HG03354 (cell line): Measurements from ENCODE around the gene TMEM175.
"Not testable (repeated sequence)": the region's sequence is repeated elsewhere in the genome, so short reads cannot be mapped to it uniquely, and the experiment has no call there.

Source experiments
- ATAC-seq: cut with Tn5 transposase; IDR thresholded peaks from one replicate; pipeline ENCODE4 v1.9.1; 2021; ENCODE audit warnings: mild to moderate bottlenecking; ENCODE audit not compliant: unreplicated experiment, poor library complexity, severe bottlenecking

TMEM175 gene

GRCh38 chr4:996997-997374 lies 64.7 kb downstream of the TMEM175 start:
- ATAC-seq: no peak

GRCh38 chr4:997375-998071 lies 65.3 kb downstream of the TMEM175 start:
- no peak for ATAC-seq

GRCh38 chr4:998096-998691 lies 65.9 kb downstream of the TMEM175 start:
- no peak for ATAC-seq

GRCh38 chr4:999240-999863 lies 67.1 kb downstream of the TMEM175 start:
- ATAC-seq: not testable (repeated sequence)

GRCh38 chr4:999882-1000425 lies 67.7 kb downstream of the TMEM175 start:
- ATAC-seq: no peak

GRCh38 chr4:1000686-1001260 lies 68.5 kb downstream of the TMEM175 start:
- no peak for ATAC-seq

- no peak for ATAC-seq
Observed at GRCh38 chr4:1001561-1002130, 69.4 kb downstream of the TMEM175 start.

- ATAC-seq: no peak
Observed at GRCh38 chr4:1002131-1002630, 69.9 kb downstream of the TMEM175 start.

- no peak for ATAC-seq
Observed at GRCh38 chr4:1002631-1003251, 70.5 kb downstream of the TMEM175 start.

GRCh38 chr4:1003271-1004070 lies 71.2 kb downstream of the TMEM175 start:
- no peak for ATAC-seq

GRCh38 chr4:1004071-1004418 lies 71.8 kb downstream of the TMEM175 start:
- ATAC-seq: no peak

- no peak for ATAC-seq
Observed at GRCh38 chr4:1004557-1005485, 72.6 kb downstream of the TMEM175 start.

- no peak for ATAC-seq
Observed at GRCh38 chr4:1006856-1007255, 74.6 kb downstream of the TMEM175 start.
